OCI-LY1 (cell line): ENCODE results near the gene KREMEN1.

Experiments
- CTCF ChIP-seq: fragments of 200-600 bp; sonication (generic), shearing (Covaris generic); IDR thresholded peaks from 2 replicates; pipeline ENCODE4 v1.5.1; 2017; ENCODE audit warnings: mild to moderate bottlenecking, antibody characterized with exemption, low read length, moderate library complexity, mixed read lengths
- EZH2 ChIP-seq: fragments of 200-600 bp; sonication (generic), shearing (Covaris generic); IDR thresholded peaks from 2 replicates; pipeline ENCODE4 v1.8.0; 2017; ENCODE audit warnings: borderline replicate concordance, mixed run types, mild to moderate bottlenecking, antibody characterized with exemption, low read length, moderate library complexity, mixed read lengths

- TF ChIP-seq EZH2 (no peak), CTCF (no peak)
Observed at GRCh38 chr22:29194184-29194583, 121.3 kb downstream of the KREMEN1 start.
